Neural cell (in vitro differentiated cells): ENCODE results near the gene DGKQ.

ENCODE experiments used
- EP300 ChIP-seq: fragments of 450-650 bp; conservative IDR thresholded peaks from 2 replicates; pipeline ENCODE4 v1.6.1; 2014; ENCODE audit warnings: antibody characterized with exemption, mild to moderate bottlenecking, moderate library complexity; ENCODE audit not compliant: poor library complexity, severe bottlenecking
- EZH2 ChIP-seq: fragments of 200-600, 300-800 bp; shearing (Covaris generic), sonication (generic); IDR thresholded peaks from 2 replicates; pipeline ENCODE4 v1.6.1; 2014; ENCODE audit warnings: antibody characterized with exemption, low read length, borderline replicate concordance, mild to moderate bottlenecking; ENCODE audit not compliant: insufficient read depth, poor library complexity, severe bottlenecking
- POLR2AphosphoS5 ChIP-seq: IDR thresholded peaks from 2 replicates; pipeline ENCODE4 v1.6.1; 2012
- RAD21 ChIP-seq: fragments of 450-650 bp; conservative IDR thresholded peaks from 2 replicates; pipeline ENCODE4 v1.6.1; 2014; ENCODE audit warnings: antibody characterized with exemption, mild to moderate bottlenecking, moderate library complexity
- SMC3 ChIP-seq: fragments of 450-650 bp; conservative IDR thresholded peaks from 2 replicates; pipeline ENCODE4 v1.6.1; 2014; ENCODE audit warnings: antibody characterized with exemption, mild to moderate bottlenecking, moderate library complexity; ENCODE audit not compliant: poor library complexity
- TF ChIP-seq, protein P1 (sequence below): fragments of 450-650 bp; IDR thresholded peaks from 2 replicates; pipeline ENCODE4 v1.5.1; 2014; ENCODE audit warnings: antibody characterized with exemption, mild to moderate bottlenecking, moderate library complexity; ENCODE audit not compliant: poor library complexity, severe bottlenecking

DNA sequence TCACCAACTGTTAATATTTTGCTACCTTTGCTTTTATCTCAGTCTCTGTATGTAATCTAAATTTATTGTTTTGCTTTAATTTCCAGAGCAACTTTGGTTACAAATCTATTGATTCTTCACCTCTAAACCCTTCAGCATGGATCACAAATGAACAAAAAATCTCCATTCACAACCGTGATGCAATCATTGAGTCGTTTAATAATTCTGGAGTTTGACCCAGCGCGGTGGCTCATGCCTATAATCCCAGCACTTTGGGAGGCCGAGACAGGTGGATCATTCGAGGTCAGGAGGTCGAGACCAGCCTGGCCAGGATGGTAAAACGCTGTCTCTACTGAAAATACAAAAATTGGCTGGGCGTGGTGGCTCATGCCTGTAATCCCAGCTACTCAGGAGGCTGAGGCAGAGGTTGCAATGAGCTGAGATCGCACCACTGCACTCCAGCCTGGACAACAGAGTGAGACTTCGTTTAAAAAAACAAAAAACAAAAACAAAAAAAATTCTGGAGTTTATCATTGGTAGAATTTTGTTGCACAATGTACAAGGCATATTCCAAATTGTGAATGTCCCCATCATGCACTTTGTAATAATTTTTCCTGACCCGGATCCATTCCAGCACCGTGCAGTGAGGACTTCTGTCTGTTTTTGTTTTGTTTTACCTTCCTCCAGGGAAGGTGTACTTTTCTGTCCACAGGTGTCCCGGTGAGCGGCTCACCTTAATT lies 11.1 kb upstream of the DGKQ start:
- TF ChIP-seq, protein P1, sequence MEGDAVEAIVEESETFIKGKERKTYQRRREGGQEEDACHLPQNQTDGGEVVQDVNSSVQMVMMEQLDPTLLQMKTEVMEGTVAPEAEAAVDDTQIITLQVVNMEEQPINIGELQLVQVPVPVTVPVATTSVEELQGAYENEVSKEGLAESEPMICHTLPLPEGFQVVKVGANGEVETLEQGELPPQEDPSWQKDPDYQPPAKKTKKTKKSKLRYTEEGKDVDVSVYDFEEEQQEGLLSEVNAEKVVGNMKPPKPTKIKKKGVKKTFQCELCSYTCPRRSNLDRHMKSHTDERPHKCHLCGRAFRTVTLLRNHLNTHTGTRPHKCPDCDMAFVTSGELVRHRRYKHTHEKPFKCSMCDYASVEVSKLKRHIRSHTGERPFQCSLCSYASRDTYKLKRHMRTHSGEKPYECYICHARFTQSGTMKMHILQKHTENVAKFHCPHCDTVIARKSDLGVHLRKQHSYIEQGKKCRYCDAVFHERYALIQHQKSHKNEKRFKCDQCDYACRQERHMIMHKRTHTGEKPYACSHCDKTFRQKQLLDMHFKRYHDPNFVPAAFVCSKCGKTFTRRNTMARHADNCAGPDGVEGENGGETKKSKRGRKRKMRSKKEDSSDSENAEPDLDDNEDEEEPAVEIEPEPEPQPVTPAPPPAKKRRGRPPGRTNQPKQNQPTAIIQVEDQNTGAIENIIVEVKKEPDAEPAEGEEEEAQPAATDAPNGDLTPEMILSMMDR, result no peak
- TF ChIP-seq EP300 (no peak), RAD21 (no peak), EZH2 (no peak), POLR2AphosphoS5 (no peak), SMC3 (no peak)
